Measurements from ENCODE around the gene BAG2. TPM values are rescaled to one million over a fixed set of nuclear protein-coding genes. Genes with fewer than 3 reads are reported as not detected.

BAG2 gene
- total and polyA plus RNA-seq, 2 experiments from 2014 or later: 8.7 to 10.5 TPM

- no peaks in the 10 kb centered on the region for H3K27me3 ChIP-seq
- DNase-seq (ENCODE audit: low spot score): no peak
- no peak for TF ChIP-seq EZH2phosphoT487 (IDR thresholded peaks at IDR 0.05; ENCODE audit: low read depth, severe bottlenecking, unreplicated experiment)
- TF ChIP-seq EZH2 (IDR thresholded peaks at IDR 0.05; ENCODE audit: borderline replicate concordance): no peak
- TF ChIP-seq CTCF (IDR thresholded peaks at IDR 0.05; ENCODE audit: poor library complexity): no peak
- H3K9me2 ChIP-seq (replicated peaks; ENCODE audit: insufficient read depth): no peaks in the 10 kb centered on the region
- H3K4me1 ChIP-seq (ENCODE audit: insufficient read depth): no peaks in the 10 kb centered on the region
- no peak overlapping the region for H2AFZ ChIP-seq
- no peak overlapping the region for H3K27ac ChIP-seq
- no peaks in the 10 kb centered on the region for H3K79me2 ChIP-seq
- no peak overlapping the region for H3K4me2 ChIP-seq
- no peaks in the 10 kb centered on the region for H3K36me3 ChIP-seq (replicated peaks; ENCODE audit: insufficient read depth, low read depth)
- no peak overlapping the region for H3K4me3 ChIP-seq
- H4K20me1 ChIP-seq (ENCODE audit: insufficient read depth, poor library complexity, severe bottlenecking): no peaks in the 10 kb centered on the region
- no peaks in the 10 kb centered on the region for H3K9me3 ChIP-seq (ENCODE audit: low read depth)
- WGBS (ENCODE audit: low lambda C conversion rate, missing lambda C conversion rate): 90% methylated on average over 2 of the region's 2 CpGs
Observed at GRCh38 chr6:57159127-57159526, 13.0 kb upstream of the BAG2 start.

GRCh38 chr6:57162028-57162427 lies 10.1 kb upstream of the BAG2 start:
- Histone ChIP-seq H3K4me3 (no peak overlapping the region), H3K27me3 (no peaks in the 10 kb centered on the region), H4K20me1 (ENCODE audit: insufficient read depth, poor library complexity, severe bottlenecking) (no peaks in the 10 kb centered on the region), H3K9me3 (ENCODE audit: low read depth) (peaks cover 6% of the 10 kb centered on the region), H2AFZ (no peak overlapping the region), H3K27ac (no peak overlapping the region), H3K36me3 (replicated peaks; ENCODE audit: insufficient read depth, low read depth) (no peaks in the 10 kb centered on the region), H3K4me2 (no peak overlapping the region), H3K9me2 (replicated peaks; ENCODE audit: insufficient read depth) (no peaks in the 10 kb centered on the region), H3K79me2 (no peaks in the 10 kb centered on the region), H3K4me1 (ENCODE audit: insufficient read depth) (no peaks in the 10 kb centered on the region)
- DNase-seq (ENCODE audit: low spot score): no peak
- TF ChIP-seq CTCF (IDR thresholded peaks at IDR 0.05; ENCODE audit: poor library complexity) (no peak), EZH2 (IDR thresholded peaks at IDR 0.05; ENCODE audit: borderline replicate concordance) (no peak), EZH2phosphoT487 (IDR thresholded peaks at IDR 0.05; ENCODE audit: low read depth, severe bottlenecking, unreplicated experiment) (no peak)
- WGBS (ENCODE audit: low lambda C conversion rate, missing lambda C conversion rate): 84% methylated on average over 2 of the region's 2 CpGs

- Histone ChIP-seq H3K4me2 (no peak overlapping the region), H3K4me1 (ENCODE audit: insufficient read depth) (no peaks in the 10 kb centered on the region), H3K27ac (no peak overlapping the region), H4K20me1 (ENCODE audit: insufficient read depth, poor library complexity, severe bottlenecking) (no peaks in the 10 kb centered on the region), H3K36me3 (replicated peaks; ENCODE audit: insufficient read depth, low read depth) (no peaks in the 10 kb centered on the region), H3K4me3 (no peak overlapping the region), H3K27me3 (no peaks in the 10 kb centered on the region), H3K9me3 (ENCODE audit: low read depth) (peaks cover 6% of the 10 kb centered on the region), H3K79me2 (no peaks in the 10 kb centered on the region), H3K9me2 (replicated peaks; ENCODE audit: insufficient read depth) (no peaks in the 10 kb centered on the region), H2AFZ (no peak overlapping the region)
- no peak for DNase-seq (ENCODE audit: low spot score)
- TF ChIP-seq CTCF (IDR thresholded peaks at IDR 0.05; ENCODE audit: poor library complexity) (no peak), EZH2 (IDR thresholded peaks at IDR 0.05; ENCODE audit: borderline replicate concordance) (no peak), EZH2phosphoT487 (IDR thresholded peaks at IDR 0.05; ENCODE audit: low read depth, severe bottlenecking, unreplicated experiment) (no peak)
- WGBS (ENCODE audit: low lambda C conversion rate, missing lambda C conversion rate): 89% methylated on average over 3 of the region's 3 CpGs
Observed at GRCh38 chr6:57162516-57162915, 9.6 kb upstream of the BAG2 start.

- H3K36me3 ChIP-seq (replicated peaks; ENCODE audit: insufficient read depth, low read depth): no peaks in the 10 kb centered on the region
- WGBS (ENCODE audit: low lambda C conversion rate, missing lambda C conversion rate): 97% methylated on average over 2 of the region's 2 CpGs
- H3K4me2 ChIP-seq: no peak overlapping the region
- H3K4me3 ChIP-seq: no peak overlapping the region
- H3K4me1 ChIP-seq (ENCODE audit: insufficient read depth): no peaks in the 10 kb centered on the region
- no peaks in the 10 kb centered on the region for H3K27me3 ChIP-seq
- no peak overlapping the region for H3K27ac ChIP-seq
- TF ChIP-seq EZH2phosphoT487 (IDR thresholded peaks at IDR 0.05; ENCODE audit: low read depth, severe bottlenecking, unreplicated experiment): no peak
- no peak for TF ChIP-seq CTCF (IDR thresholded peaks at IDR 0.05; ENCODE audit: poor library complexity)
- no peak for TF ChIP-seq EZH2 (IDR thresholded peaks at IDR 0.05; ENCODE audit: borderline replicate concordance)
- no peaks in the 10 kb centered on the region for H4K20me1 ChIP-seq (ENCODE audit: insufficient read depth, poor library complexity, severe bottlenecking)
- H3K9me3 ChIP-seq (ENCODE audit: low read depth): peaks cover 6% of the 10 kb centered on the region
- DNase-seq (ENCODE audit: low spot score): no peak
- no peaks in the 10 kb centered on the region for H3K9me2 ChIP-seq (replicated peaks; ENCODE audit: insufficient read depth)
- no peaks in the 10 kb centered on the region for H3K79me2 ChIP-seq
- H2AFZ ChIP-seq: no peak overlapping the region
Observed at GRCh38 chr6:57163956-57164355, 8.2 kb upstream of the BAG2 start.
